ENCODE data around the gene FAM222B.
A peak's percentile ranks its signal among the peaks of the same experiment; 100 is the strongest.
"Not testable (repeated sequence)": the region's sequence is repeated elsewhere in the genome, so short reads cannot be mapped to it uniquely, and the experiment has no call there.

Gene FAM222B

GRCh38 chr17:28842282-28843012 is at the start of gene FAM222B:
FAM222B (minus strand) TSS chr17:28842790; CDS start chr17:28766667, 76,123 bp downstream.
- DNase-seq = peak; percentile 86

GRCh38 chr17:28892024-28892423 is 49.4 kb upstream of the FAM222B start:
- DNase-seq = no peak

GRCh38 chr17:28891201-28891600 is 48.6 kb upstream of the FAM222B start:
- no peak for DNase-seq

- DNase-seq = no peak
Observed at GRCh38 chr17:28889996-28890395, 47.4 kb upstream of the FAM222B start.

GRCh38 chr17:28888832-28889231 is 46.2 kb upstream of the FAM222B start:
- no peak for DNase-seq

- no peak for DNase-seq
Observed at GRCh38 chr17:28887871-28888471, 45.4 kb upstream of the FAM222B start.

GRCh38 chr17:28885951-28886350 is 43.4 kb upstream of the FAM222B start:
- no peak for DNase-seq

GRCh38 chr17:28885363-28885762 is 42.8 kb upstream of the FAM222B start:
- no peak for DNase-seq

GRCh38 chr17:28883967-28884702 is 41.5 kb upstream of the FAM222B start:
- DNase-seq = no peak

- no peak for DNase-seq
Observed at GRCh38 chr17:28882154-28882895, 39.7 kb upstream of the FAM222B start.

- DNase-seq = no peak
Observed at GRCh38 chr17:28881533-28882056, 39.0 kb upstream of the FAM222B start.

GRCh38 chr17:28880572-28880945 is 38.0 kb upstream of the FAM222B start:
- no peak for DNase-seq

- no peak for DNase-seq
Observed at GRCh38 chr17:28879886-28880571, 37.4 kb upstream of the FAM222B start.

- no peak for DNase-seq
Observed at GRCh38 chr17:28878981-28879380, 36.4 kb upstream of the FAM222B start.

- DNase-seq = no peak
Observed at GRCh38 chr17:28878158-28878910, 35.7 kb upstream of the FAM222B start.

GRCh38 chr17:28877150-28877711 is 34.6 kb upstream of the FAM222B start:
- not testable (repeated sequence) for DNase-seq

- DNase-seq = no peak
Observed at GRCh38 chr17:28875848-28876550, 33.4 kb upstream of the FAM222B start.

- DNase-seq = no peak
Observed at GRCh38 chr17:28874750-28875149, 32.2 kb upstream of the FAM222B start.

GRCh38 chr17:28873839-28874238 is 31.2 kb upstream of the FAM222B start:
- DNase-seq = no peak

GRCh38 chr17:28871056-28871579 is 28.5 kb upstream of the FAM222B start:
- DNase-seq = peak; percentile 33
